Measurements from ENCODE around the gene INPP5F. TPM values are rescaled to one million over a fixed set of nuclear protein-coding genes. Genes with fewer than 3 reads are reported as not detected.
"Not testable (repeated sequence)": the region's sequence is repeated elsewhere in the genome, so short reads cannot be mapped to it uniquely, and the experiment has no call there.

The INPP5F gene
- polyA plus RNA-seq, 12 donors, result 15.7 to 28.5 (median 20.8) TPM; not detected in 1

DNA sequence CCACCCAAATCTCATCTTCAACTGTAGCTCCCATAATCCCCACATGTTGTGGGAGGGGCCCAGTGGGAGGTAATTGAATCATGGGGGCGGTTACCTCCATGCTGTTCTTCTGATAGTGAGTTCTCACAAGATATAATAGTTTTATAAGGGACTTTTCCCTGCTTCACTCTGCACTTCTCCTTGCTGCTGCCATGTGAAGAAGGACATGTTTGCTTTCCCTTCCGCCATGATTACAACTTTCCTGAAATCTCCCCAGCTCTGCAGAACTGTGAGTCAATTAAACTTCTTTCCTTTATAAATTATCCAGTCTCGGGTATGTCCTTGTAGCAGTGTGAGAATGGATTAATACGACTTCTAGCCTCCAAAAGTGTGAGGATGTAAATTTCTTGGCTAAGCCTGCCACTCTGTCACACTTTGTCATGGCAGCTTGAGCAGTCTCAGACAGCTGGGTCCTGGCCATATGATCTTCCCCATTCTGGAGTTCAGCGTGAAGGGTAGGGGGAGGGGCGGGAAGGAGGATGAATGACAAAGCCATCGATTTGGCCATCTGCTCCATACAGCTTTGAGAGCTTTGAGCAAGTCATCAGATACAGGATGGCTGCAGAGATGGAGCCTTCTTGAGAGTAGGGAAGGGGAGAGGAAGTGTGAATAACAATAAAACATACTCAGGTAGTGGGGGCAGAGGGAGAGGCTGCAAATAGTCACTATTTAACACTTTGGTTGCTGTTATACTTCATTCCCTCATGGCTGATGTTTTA, 19.1 kb upstream of the INPP5F start:
- no peak for DNase-seq

DNA sequence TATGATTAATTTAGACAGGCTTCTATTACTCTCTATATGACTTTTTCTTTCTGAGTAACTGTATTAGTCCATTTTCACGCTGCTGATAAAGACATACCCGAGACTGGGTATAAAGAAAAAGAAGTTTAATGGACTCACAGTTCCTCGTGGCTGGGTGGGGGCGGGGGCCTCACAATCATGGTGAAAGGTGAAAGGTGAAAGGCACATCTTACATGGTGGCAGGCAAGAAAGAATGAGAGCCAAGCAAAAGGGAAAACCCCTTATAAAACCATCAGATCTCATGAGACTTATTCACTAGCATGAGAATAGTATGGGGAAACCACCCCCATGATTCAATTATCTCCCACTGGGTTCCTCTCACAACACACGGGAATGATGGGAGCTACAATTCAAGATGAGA, 18.5 kb upstream of the INPP5F start:
- DNase-seq, result not testable (repeated sequence)

DNA sequence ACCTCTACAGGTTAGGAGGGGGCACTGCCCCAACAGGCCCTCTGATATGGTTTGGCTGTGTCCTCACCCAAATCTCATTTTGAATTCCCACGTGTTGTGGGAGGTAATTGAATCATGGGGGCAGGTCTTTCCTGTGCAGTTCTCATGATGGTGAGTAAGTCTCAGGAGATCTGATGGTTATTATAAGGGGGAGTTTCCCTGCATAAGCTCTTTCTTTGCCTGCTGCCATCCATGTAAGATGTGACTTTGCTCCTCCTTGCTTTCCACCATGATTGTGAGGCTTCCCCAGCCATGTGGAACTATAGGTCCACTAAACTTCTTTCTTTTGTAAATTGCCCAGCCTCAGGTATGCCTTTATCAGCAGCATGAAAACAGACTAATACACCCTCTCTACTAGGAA, 14.9 kb upstream of the INPP5F start:
- DNase-seq, result not testable (repeated sequence)

DNA sequence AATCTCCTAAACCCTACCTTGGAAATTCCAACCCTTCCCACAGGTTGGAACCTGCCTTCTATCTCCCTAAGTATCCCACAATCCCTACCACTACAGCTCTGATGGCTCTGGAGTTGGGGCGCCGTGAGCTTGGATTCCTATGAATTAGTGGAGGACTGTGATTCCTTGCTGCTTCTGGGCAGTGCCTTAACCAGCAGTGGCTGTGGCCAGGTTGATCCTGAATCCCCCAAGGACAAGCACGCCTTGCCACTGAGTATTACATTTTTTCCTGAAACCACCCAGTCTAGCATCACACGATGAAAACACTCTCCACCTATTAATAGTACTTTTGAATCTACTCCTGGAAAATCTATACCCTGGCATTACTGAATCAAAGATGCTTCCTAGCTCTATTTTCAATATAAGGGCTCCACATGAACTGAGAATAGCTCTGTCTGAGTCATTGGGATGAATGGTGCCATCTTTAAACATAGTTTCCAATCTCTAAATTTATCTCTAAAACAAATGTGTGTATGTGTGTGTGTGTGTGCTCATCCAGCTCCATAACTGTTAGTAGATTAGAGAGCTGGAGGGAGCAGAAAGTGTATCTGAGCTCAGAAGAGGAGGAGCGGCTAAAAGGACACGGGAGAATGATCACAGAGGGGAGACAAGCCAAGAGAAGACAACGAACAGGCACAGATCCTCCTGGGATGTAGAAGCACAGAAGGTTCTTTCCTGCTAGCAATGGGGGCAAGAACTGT, 11.9 kb upstream of the INPP5F start:
- no peak for DNase-seq

DNA sequence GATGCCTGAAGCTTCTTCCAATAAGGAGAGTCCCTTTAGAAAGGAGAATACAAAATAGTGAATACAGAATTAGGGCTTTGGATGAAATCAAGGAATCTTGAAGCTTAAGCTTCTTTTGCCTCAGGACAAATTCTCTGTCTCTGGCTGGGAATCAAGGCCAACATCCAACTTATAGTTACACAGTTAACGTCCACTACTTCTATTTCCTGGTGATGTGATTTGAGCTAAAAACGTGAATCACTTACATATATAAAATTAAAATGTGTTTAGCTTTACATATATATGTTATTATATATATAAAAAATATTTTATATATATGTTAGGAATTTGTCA, 11.4 kb upstream of the INPP5F start:
- DNase-seq, result no peak

DNA sequence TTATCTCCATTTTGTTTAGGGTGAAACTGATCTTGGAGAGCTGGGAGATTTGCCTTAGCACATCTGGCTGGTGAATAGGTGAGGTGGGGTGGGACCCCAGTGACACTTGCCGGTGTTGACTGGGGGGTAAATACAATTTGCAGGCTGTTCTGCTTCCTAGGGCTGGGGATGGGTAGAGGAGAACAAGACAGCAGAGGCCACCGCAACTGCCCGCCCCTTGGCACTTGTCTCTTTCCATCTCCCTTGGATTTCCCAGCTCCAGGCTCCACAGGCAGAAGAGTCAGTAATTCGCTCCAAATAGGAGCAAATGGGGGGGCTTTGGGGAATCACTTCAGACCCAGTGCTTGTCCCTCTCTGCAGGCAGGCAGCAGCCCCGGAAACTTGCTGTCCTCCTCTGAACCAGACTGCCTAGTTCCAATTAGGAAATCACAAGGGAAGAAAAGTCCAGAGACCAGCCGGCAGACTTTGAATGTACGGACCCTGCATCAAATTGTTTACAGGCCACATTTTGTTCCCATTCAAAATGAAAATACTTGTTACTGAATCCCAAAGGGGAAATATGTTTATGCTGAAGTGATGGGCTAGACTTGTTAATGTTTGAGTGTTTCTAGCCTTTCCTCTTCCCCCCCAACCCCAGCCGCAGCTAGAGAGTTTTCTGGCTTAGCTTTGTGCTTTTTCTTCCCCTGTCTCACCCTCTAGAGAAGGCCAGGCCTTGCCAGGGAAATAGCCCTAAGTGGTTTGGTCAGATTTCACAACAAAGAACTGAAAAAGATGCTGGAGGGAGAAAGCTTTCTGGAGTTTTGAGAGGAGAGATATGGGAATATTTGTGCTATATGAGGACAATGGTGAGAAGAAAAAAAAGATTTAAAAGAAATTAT, 10.0 kb upstream of the INPP5F start:
- DNase-seq, result no peak

DNA sequence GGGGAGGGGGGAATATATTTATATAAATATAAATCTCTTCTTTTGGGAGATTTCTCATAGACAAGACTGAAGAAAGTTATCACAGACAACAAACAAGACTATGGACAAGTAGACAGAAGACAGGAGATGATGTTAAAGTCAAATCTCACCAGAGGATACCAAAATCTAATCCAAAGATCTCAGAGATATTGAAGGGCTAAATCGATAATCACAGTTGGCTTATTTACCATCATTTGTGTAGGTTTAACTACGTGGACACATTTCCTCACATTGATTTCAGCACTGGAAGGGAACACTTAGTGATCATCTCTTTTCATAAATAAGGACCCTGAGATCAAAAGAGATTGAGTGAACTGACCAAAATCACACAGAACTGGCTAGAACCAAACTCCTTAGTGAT, 2.7 kb upstream of the INPP5F start:
- DNase-seq, result no peak

DNA sequence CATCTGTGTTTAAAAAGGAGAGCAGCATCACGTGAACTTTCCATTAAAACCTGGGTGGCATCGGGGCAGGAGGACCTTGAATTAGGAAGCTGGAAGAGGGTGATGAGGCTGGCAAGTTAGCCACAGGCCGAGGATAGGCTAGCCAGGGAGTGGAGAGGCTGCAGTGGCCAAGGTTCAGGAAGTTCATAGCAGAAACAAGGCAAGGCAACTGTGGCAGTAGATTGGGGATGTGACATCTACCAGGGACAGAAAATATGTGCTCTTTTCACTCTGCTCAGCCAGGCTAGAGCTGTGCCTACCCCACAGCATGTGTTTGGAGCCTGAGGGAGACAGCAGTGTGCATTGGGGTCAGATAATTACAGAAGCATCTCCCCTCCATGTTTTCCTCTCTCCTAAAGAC, 2.2 kb upstream of the INPP5F start:
- no peak for DNase-seq

DNA sequence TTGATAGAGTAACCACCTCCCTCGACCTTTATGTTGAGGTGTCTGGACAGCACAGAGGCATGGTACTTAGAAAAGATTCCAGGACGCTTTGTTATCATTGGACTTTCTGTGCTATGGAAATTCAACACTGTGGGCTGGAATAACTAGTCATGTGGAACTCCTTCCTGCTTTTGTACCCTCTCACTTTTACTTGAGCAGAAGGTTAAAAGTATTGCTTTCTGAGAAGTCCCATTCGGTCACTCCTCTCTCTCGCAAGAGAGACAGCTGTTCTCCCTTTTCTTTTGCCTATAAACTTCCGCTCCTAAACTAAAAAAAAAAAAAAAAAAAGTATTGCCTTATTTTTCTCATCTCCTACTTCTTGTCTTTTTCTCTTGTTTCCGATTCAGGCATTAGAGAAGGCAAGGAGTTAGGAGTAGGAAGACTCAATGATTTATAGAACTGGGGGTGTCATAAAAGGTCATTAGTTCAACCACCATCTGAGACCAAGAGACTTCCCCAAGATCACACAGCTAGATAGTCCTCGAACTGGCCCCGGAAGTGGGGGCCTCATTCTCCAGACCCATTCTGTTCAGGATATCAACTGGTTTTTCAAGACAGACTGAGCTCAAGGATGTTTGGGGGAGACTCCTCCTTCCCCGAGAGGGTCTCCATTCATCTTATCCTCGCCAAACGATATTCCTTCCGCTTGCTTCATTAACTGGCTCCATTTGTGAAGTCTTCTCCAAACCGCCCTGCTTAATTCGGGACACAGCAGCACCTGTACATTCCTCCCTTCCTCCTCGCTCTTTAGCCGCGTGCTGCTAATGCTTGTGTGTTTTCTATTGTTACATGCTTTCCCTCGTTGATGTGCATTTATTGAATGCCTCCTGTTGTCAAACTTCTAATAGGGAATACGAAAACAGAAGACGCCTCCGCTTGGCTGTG, 995 bp upstream of the INPP5F start:
- peak; percentile 48 for DNase-seq

DNA sequence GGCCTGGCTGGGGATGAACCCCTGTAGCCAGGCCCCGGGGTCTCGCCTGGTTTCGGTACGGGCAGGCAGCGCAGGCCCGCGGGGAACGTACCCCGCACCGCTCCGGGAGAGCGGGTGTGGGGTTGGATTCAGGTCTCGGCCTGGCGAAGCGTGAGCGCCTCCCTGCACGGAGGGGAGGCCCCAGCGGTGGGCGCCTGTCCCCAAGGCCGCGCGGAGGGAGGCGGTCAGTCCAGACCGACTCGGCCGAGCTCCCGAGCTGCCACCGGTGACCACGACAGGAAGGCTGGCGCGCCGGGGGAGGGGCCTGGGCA, 378 bp upstream of the INPP5F start:
- DNase-seq, result no peak

DNA sequence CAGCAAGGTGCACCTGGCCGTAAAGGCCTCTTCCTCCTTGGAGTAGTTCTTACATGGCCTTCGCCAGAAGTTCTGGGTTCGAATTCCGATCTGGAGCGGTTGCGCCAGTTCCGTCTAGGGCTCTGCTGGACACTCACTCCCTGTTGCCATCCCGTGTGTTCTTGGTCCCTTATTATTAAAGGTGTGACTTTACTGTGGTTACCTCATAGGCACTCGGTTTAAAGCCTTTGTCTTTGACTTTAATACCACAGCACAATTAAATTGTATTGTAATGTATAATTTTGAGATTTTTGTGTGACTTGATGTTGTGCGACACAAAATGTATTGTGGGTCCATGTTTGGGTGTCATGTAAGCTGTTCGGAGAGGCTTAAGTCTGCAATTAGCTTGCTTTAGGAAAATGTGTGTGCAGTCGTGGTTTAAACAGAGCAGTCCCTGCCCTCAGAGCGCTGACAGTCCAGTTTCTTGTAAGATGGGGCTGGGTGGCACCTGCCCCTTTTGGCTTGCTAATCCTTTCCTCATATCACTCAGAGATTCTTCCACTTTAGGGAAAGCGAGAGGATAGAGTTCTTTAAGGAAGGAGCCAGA, 919 bp downstream of the INPP5F start:
- no peak for DNase-seq

DNA sequence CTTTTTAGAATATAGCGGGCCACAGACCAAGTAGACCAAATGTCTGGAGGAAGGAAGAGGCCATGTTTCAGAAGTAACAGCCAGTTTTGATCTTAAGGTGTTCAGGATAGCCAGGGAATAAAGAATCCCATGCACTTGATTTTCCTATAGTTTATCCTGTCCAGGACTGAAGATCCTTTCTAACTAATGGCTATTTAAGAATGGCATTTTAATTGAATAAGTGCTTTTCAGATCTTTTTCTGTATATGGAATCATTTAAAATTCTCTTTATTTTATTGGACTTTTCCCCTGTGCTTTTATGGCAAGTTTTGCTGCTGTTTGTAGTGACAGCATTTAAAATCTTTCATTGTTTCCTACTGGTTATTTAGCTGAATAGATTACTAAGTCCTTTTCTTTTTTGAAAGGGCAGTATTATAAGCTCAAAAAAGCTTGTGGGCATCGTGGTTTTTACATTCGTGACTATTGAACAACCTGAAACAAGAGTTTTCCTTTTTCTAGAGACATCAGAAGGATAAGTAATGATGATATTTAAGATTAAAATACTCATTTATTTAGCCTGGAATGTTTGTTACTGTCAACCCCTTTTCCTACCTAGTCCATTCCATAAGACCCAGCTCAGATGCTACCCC, 2.4 kb downstream of the INPP5F start:
- DNase-seq, result no peak

DNA sequence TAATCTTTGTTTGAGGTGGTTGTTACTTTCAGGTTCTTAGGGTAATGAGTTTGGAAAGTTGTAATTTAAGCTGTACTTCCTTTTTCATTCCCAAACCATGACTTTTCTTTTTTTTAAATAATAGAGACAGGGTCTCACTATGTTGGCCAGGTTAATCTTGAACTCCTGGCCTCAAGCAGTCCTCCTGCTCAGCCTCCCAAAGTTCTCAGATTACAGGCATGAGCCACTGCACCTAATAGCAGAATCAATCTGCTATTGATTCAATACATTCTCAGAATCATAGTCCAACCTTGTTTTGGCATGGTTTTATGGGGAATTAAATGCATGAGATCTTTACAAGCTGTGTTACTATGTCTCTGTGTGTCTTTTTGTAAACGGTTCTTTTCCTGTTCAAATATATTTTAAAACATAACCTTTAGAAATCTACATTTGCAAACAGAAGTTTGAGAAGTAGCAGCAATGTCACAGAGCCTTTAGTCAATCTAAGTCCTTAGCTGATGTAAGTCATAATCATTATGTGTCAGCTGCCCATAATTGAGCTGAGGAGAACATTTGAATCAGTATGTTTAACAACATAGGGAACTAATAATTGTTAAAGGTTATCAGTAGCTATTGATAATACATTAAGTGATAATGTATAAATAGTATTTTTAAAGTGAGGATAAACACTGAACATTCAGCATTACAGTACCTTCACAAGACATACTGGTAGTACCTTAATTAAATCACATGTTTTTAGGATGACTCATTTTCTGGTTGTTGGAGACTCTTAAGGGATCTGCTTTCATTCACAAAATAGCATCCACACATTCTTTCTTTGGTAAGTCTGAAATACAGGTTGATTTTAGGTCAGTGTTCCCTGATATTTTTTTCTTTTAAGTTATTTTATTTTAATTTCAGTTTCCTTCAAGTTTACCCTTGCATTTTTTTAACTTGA, 8.8 kb downstream of the INPP5F start:
- no peak for DNase-seq

DNA sequence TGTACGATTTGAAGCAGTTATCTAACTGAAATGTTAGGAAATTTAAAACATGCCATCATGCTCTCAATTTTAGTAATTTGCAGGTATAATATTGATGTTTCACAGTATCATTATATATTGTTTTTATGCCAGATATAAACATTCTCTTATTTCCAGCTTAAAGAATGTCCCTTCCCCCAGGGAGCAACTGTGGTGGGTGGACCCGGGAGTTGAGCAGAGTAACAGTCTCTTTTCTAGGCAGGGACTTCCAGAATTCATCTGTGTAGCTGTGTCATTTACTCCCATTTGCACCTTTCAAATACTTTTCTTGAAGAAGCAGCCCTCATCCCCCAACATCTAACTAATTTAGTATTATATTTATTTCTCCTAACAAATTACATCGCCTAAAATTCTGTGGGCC, 9.6 kb downstream of the INPP5F start:
- DNase-seq, result no peak

DNA sequence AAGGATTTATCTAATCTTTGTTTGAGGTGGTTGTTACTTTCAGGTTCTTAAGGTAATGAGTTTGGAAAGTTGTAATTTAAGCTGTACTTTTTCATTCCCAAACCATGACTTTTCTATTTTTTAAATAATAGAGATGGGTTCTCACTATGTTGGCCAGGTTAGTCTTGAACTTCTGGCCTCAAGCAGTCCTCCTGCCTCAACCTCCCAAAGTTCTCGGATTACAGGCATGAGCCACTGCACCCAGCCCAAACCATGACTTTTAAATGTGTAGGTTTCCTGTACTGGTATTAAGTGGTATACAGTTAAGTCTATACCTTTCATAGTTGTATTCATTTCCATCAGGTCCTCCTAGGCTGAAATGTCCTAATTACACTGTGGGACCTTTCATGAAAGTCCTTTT, 10.4 kb downstream of the INPP5F start:
- no peak for DNase-seq

DNA sequence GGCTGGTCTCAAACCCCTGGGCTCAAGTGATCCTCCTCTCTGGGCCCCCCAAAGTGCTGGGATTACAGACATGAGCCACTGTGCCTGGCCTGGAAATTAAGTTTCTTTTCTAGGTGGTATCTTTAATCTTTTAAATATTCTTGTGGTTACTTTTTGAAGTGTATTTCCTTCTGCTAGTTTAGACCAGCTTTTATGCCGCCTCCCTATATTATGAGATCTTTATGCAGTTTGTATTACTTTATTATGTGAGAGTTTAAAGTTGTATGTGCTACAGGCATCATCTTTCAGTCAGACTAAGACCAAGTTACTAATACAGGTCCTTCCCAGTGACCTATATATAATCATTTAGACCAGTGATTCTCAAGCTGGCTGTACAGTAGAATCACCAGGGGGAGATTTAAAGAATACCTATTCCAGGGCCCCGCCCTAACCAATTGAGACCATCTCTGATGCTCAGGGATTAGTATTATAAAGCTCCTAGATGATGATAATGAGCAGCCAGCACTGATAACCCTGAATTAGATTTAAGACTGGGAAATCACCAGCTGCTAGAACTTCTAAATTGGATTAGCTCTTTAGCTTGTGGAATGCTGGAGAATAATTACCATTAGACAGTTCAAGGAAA, 11.3 kb downstream of the INPP5F start:
- DNase-seq, result no peak

DNA sequence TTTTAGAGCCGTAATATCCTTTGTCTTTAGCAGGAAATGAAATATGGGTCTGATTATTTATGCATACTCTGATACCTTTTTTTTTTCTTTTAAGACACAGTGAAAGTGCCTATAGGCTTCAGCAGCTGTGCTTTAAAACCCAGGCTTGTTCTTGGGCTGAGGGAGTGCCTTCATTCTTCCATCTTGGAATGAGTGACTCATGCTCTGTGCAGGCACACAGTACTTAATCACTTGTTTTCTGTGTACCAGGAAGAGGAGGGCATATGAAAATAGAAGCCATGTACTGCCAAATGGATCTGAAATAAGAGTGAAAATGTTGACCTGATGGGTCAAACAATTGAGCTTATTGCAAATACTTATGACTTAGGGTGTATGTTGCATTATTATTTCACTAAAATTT, 12.0 kb downstream of the INPP5F start:
- DNase-seq, result no peak

DNA sequence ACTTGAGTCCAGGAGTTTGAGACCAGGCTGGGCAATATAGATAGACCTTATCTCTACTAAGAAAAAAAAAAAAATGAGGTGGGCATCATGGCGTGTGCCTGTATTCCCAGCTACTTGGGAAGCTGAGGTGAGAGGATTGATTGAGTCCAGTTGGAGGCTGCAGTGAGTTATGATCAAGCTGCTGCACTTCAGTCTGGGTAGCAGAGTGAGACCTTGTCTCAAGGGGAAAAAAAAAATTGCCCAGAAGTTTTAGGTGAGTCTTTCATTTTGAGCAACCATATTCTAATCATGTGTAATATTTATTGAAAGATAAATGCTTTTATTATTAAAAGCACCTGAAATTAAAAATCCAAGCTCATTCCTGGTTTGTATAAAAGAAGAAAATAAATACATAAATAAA, 13.1 kb downstream of the INPP5F start:
- DNase-seq, result no peak

DNA sequence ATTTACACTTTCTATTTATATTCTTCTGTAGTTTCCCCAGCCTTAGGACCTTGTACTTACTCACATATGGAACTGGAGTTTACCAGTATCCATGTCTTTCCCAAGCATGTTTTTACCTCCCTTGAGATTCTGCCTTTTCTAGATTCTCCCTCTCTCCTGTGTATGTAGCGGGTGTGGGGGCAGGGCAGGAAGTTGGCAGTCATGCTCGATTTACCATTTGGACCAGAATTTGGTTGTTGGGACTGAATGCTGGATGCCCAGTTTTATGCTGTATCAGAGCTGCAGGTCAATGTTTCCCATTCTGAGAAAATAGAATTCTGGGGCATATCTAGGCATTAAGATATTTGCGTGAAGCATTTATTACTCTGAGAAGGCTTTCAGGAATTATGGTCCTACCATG, 14.2 kb downstream of the INPP5F start:
- no peak for DNase-seq
